B cell (primary cell): ENCODE measurements around the gene GTSF1L. TPM values are rescaled to one million over a fixed set of nuclear protein-coding genes. Genes with fewer than 3 reads are reported as not detected.
A peak's percentile ranks its signal among the peaks of the same experiment; 100 is the strongest.

Source experiments
- ATAC-seq: fragments of 200-7000 bp; cut with Tn5 transposase; one replicate; pipeline ENCODE4 v1.10.0; 2021; ENCODE audit warnings: low read depth, mild to moderate bottlenecking, moderate number of reproducible peaks, moderate library complexity
- CTCF ChIA-PET: fragments of 350-600 bp; sonication (Branson Sonifier 250); formaldehyde crosslinking; loops from one replicate; lab custom pipeline; 2021; ENCODE audit warnings: antibody characterized with exemption, inconsistent platforms; lab: Charles Lee
- POLR2A ChIA-PET: fragments of 350-600 bp; sonication (Branson Sonifier 250); formaldehyde crosslinking; loops from one replicate; lab custom pipeline; 2021; ENCODE audit warnings: antibody characterized with exemption; lab: Charles Lee
- DNase-seq: peaks from one replicate; pipeline ENCODE4 v3.0.0; 2013
- H2AFZ ChIP-seq: 2 replicates; pipeline ENCODE4 v1.6.1; 2012; ENCODE audit warnings: mild to moderate bottlenecking, low read depth, low read length; ENCODE audit not compliant: insufficient read depth, poor library complexity, severe bottlenecking
- H3K27ac ChIP-seq, 2 donors: 1 replicate in 1 of 2; 2 replicates in 1 of 2; pipeline ENCODE4 v1.5.1; 2012 to 2013; ENCODE audit warnings: low read length in 2 of 2, mild to moderate bottlenecking in 2 of 2, moderate library complexity in 1 of 2
- H3K27me3 ChIP-seq, 4 experiments: fragments of 200-600 bp in 1 of 4; sonication (generic) in 1 of 4; replicated peaks in 1 of 4; 1 replicate in 2 of 4; 2 replicates in 2 of 4; pipeline versions ENCODE4 v1.6.1 to v1.7.0; 2013 to 2016; ENCODE audit warnings: low read length in 3 of 4, mild to moderate bottlenecking in 2 of 4, mixed read lengths in 1 of 4, moderate library complexity in 1 of 4; ENCODE audit not compliant: insufficient read depth in 4 of 4, control insufficient read depth in 3 of 4; ENCODE audit errors: control extremely low read depth in 1 of 4
- H3K36me3 ChIP-seq, 2 experiments: replicated peaks in 1 of 2; 1 replicate in 1 of 2; 2 replicates in 1 of 2; pipeline versions ENCODE4 v1.6.1 to v1.7.1; 2013; ENCODE audit warnings: low read length in 1 of 2; ENCODE audit not compliant: insufficient read depth in 2 of 2, control insufficient read depth in 1 of 2; ENCODE audit errors: control extremely low read depth in 1 of 2, extremely low read depth in 1 of 2
- H3K4me1 ChIP-seq, 2 donors: fragments of 200-600 bp in 1 of 2; sonication (generic) in 1 of 2; 1 replicate in 1 of 2; 2 replicates in 1 of 2; pipeline versions ENCODE4 v1.5.1 to v1.6.1; 2013 to 2017; ENCODE audit warnings: low read length in 2 of 2; ENCODE audit not compliant: control insufficient read depth in 2 of 2, insufficient read depth in 2 of 2
- H3K4me2 ChIP-seq: replicated peaks from 2 replicates; pipeline ENCODE3; 2012; ENCODE audit warnings: mild to moderate bottlenecking, low read depth, low read length; ENCODE audit not compliant: poor library complexity, severe bottlenecking
- H3K4me3 ChIP-seq, 5 experiments: fragments of 200-600 bp in 1 of 5; sonication (generic) in 1 of 5; 1 replicate in 3 of 5; 2 replicates in 2 of 5; pipeline versions ENCODE4 v1.5.1 to v1.7.0; 2011 to 2016; ENCODE audit warnings: low read length in 4 of 5, mild to moderate bottlenecking in 4 of 5, low read depth in 2 of 5, control low read depth in 1 of 5, moderate library complexity in 1 of 5; ENCODE audit not compliant: insufficient read depth in 1 of 5; ENCODE audit errors: control extremely low read depth in 1 of 5, extremely low read depth in 1 of 5
- H3K79me2 ChIP-seq: fragments of 200-600 bp; sonication (generic); one replicate; pipeline ENCODE4 v1.6.0; 2016; ENCODE audit warnings: low read length; ENCODE audit not compliant: control insufficient read depth, insufficient read depth
- H3K9ac ChIP-seq: fragments of 200-600 bp; sonication (generic); 2 replicates; pipeline ENCODE4 v1.6.1; 2017; ENCODE audit warnings: mild to moderate bottlenecking, low read length, moderate library complexity
- H3K9me3 ChIP-seq, 3 donors: one replicate each; pipeline versions ENCODE4 v1.6.1 to v1.7.1; 2013; ENCODE audit warnings: low read length in 2 of 3; ENCODE audit not compliant: control insufficient read depth in 2 of 3, insufficient read depth in 1 of 3; ENCODE audit errors: control extremely low read depth in 1 of 3
- H4K20me1 ChIP-seq: 2 replicates; pipeline ENCODE4 v1.6.0; 2012; ENCODE audit warnings: mild to moderate bottlenecking, low read length; ENCODE audit not compliant: insufficient read depth, control insufficient read depth, poor library complexity, severe bottlenecking
- H3K27ac Mint-ChIP-seq: one replicate; pipeline ENCODE4 v1.8.0; 2021; ENCODE audit warnings: mixed read lengths
- H3K27me3 Mint-ChIP-seq: one replicate; pipeline ENCODE4 v1.8.0; 2021; ENCODE audit warnings: mixed read lengths
- H3K4me1 Mint-ChIP-seq: one replicate; pipeline ENCODE4 v1.8.0; 2021; ENCODE audit warnings: mixed read lengths
- H3K4me3 Mint-ChIP-seq: one replicate; pipeline ENCODE4 v1.8.0; 2021; ENCODE audit warnings: mixed read lengths
- H3K9me3 Mint-ChIP-seq: one replicate; pipeline ENCODE4 v1.8.0; 2022; ENCODE audit warnings: mixed read lengths; ENCODE audit not compliant: insufficient read depth
- CTCF ChIP-seq: fragments of 200-600 bp; IDR thresholded peaks from one replicate; pipeline ENCODE4 v1.8.0; 2022; ENCODE audit warnings: antibody characterized with exemption, mild to moderate bottlenecking
- EZH2 ChIP-seq: IDR thresholded peaks from 2 replicates; pipeline ENCODE4 v1.6.1; 2012; ENCODE audit warnings: borderline replicate concordance, low read depth, mild to moderate bottlenecking, moderate library complexity, low read length; ENCODE audit not compliant: insufficient read depth, poor library complexity, severe bottlenecking
- WGBS: methylation state at CpG from one replicate; pipeline ENCODE4 v1.1.5; 2013; ENCODE audit warnings: missing lambda C conversion rate; ENCODE audit not compliant: insufficient coverage; 5-methylcytosine and 5-hydroxymethylcytosine counted together
- intact Hi-C: fragments of 100-400 bp; cut with micrococcal nuclease; formaldehyde crosslinking; loops from one replicate; pipeline ENCODE4 v1.10.0; 2022
- polyA plus RNA-seq: library from polyadenylated mRNA; depleted of rRNA; stranded (reverse); fragments of >200 nt; gene quantifications from 2 replicates; pipeline ENCODE4 v1.2.3, GENCODE V29; 2012
- total RNA-seq, 2 donors: library from RNA; stranded (reverse); fragments of 120-200 nt in 1 of 2; gene quantifications; 1 replicate in 1 of 2; 2 replicates in 1 of 2; pipeline versions ENCODE4 v1.2.3 to v1.2.4, GENCODE V29; 2013 to 2022

The GTSF1L gene
- total and polyA plus RNA-seq, 2 donors (not counting 1 experiment from before 2014, with no cell fraction given) = 0.84 to 1.5 TPM

- H3K9ac ChIP-seq = no peak overlapping the region
- peak overlapping the region; percentile 32 for H2AFZ ChIP-seq
- peak overlapping the region; percentile 36 for H3K4me2 ChIP-seq
- H3K4me1 ChIP-seq = peaks cover 22 to 27% of the 10 kb centered on the region in 2 donors
- TF ChIP-seq CTCF = no peak
- TF ChIP-seq EZH2 = no peak
- H4K20me1 ChIP-seq = no peaks in the 10 kb centered on the region
- peaks cover 5% of the 10 kb centered on the region for H3K79me2 ChIP-seq
- intact Hi-C loops = no loop called here
- H3K4me3 ChIP-seq = peak overlapping the region in 1 of 5 experiments; percentile 6
- peak; percentile 47 for DNase-seq
- H3K9me3 ChIP-seq = no peaks in the 10 kb centered on the region
- WGBS = 62% methylated on average over 11 of the region's 15 CpGs
- ChIA-PET POLR2A (interaction anchor here (0.6 kb wide), 1 partner anchor 45 kb away, joined by 3 read pairs; no protein-coding TSS in a partner anchor), CTCF (no interaction called here)
- no peaks in the 10 kb centered on the region for H3K27me3 Mint-ChIP-seq
- peak overlapping the region; percentile 86 for H3K27ac Mint-ChIP-seq
- peaks cover 22% of the 10 kb centered on the region for H3K4me1 Mint-ChIP-seq
- peaks cover 0 to 57% of the 10 kb centered on the region in 2 experiments for H3K36me3 ChIP-seq
- no peaks in the 10 kb centered on the region for H3K9me3 Mint-ChIP-seq
- no peak overlapping the region for H3K4me3 Mint-ChIP-seq
- H3K27ac ChIP-seq = peak overlapping the region; percentile 43 to 63
- H3K27me3 ChIP-seq = no peaks in the 10 kb centered on the region
- ATAC-seq = peak; percentile 44
Observed at GRCh38 chr20:43711098-43711654, 15.6 kb downstream of the GTSF1L start.

GRCh38 chr20:43710370-43711044 is 16.3 kb downstream of the GTSF1L start:
- H3K27ac Mint-ChIP-seq = peak overlapping the region; percentile 86
- Histone ChIP-seq H3K36me3 (peaks cover 0 to 61% of the 10 kb centered on the region in 2 experiments), H2AFZ (peak overlapping the region; percentile 32), H3K4me1 (peaks cover 22 to 27% of the 10 kb centered on the region in 2 donors), H3K9ac (peak overlapping the region; percentile 7), H3K4me2 (peak overlapping the region; percentile 36), H3K27ac (peak overlapping the region; percentile 43 to 63), H3K4me3 (peak overlapping the region in 1 of 5 experiments; percentile 6), H3K27me3 (no peaks in the 10 kb centered on the region), H4K20me1 (no peaks in the 10 kb centered on the region), H3K79me2 (peaks cover 5% of the 10 kb centered on the region), H3K9me3 (no peaks in the 10 kb centered on the region)
- WGBS = 58% methylated on average over 7 of the region's 9 CpGs
- DNase-seq = peak; percentile 55
- intact Hi-C loops = no loop called here
- no peaks in the 10 kb centered on the region for H3K27me3 Mint-ChIP-seq
- ChIA-PET CTCF (no interaction called here), POLR2A (interaction anchor here (0.6 kb wide), 1 partner anchor 44 kb away, joined by 3 read pairs; no protein-coding TSS in a partner anchor)
- no peaks in the 10 kb centered on the region for H3K9me3 Mint-ChIP-seq
- peak; percentile 70 for ATAC-seq
- peaks cover 22% of the 10 kb centered on the region for H3K4me1 Mint-ChIP-seq
- H3K4me3 Mint-ChIP-seq = peak overlapping the region; percentile 16
- TF ChIP-seq EZH2 (no peak), CTCF (no peak)
